GM10847 (cell line): ENCODE data around the gene CPT1B.
A peak's percentile ranks its signal among the peaks of the same experiment; 100 is the strongest.

Source experiments
- POLR2A ChIP-seq: IDR thresholded peaks from 2 replicates; pipeline ENCODE4 v1.6.1; 2011; ENCODE audit not compliant: insufficient read length; ENCODE audit errors: extremely low read depth

The CPT1B gene

GRCh38 chr22:50548040-50548920 lies 29.9 kb downstream of the CPT1B start:
- no peak for TF ChIP-seq POLR2A

GRCh38 chr22:50547263-50547985 lies 30.8 kb downstream of the CPT1B start:
- no peak for TF ChIP-seq POLR2A

GRCh38 chr22:50546326-50547262 lies 31.6 kb downstream of the CPT1B start:
- no peak for TF ChIP-seq POLR2A

- TF ChIP-seq POLR2A = no peak
Observed at GRCh38 chr22:50545522-50546325, 32.5 kb downstream of the CPT1B start, which contains the start of gene KLHDC7B. KLHDC7B (plus strand) TSS chr22:50545899; CDS start chr22:50546244, 345 bp downstream.

GRCh38 chr22:50544746-50545253 lies 33.4 kb downstream of the CPT1B start:
- TF ChIP-seq POLR2A = no peak

- TF ChIP-seq POLR2A = no peak
Observed at GRCh38 chr22:50544078-50544745, 34.0 kb downstream of the CPT1B start.

- TF ChIP-seq POLR2A = peak; percentile 38
Observed at GRCh38 chr22:50542416-50542927, 35.8 kb downstream of the CPT1B start.

GRCh38 chr22:50540381-50540780 lies 37.8 kb downstream of the CPT1B start:
- TF ChIP-seq POLR2A = no peak

- TF ChIP-seq POLR2A = no peak
Observed at GRCh38 chr22:50537765-50538164, 40.5 kb downstream of the CPT1B start.

- TF ChIP-seq POLR2A = no peak
Observed at GRCh38 chr22:50536226-50536625, 42.0 kb downstream of the CPT1B start.

- no peak for TF ChIP-seq POLR2A
Observed at GRCh38 chr22:50535113-50535512, 43.1 kb downstream of the CPT1B start.

GRCh38 chr22:50532824-50533796 lies 45.1 kb downstream of the CPT1B start:
- TF ChIP-seq POLR2A = no peak
